Left lung (tissue), 10 donors: ENCODE data around the gene CCDC92B. TPM values are rescaled to one million over a fixed set of nuclear protein-coding genes. Genes with fewer than 3 reads are reported as not detected.

Source experiments
- ATAC-seq: fragments of 200-7000 bp; cut with Tn5 transposase; one replicate; pipeline ENCODE4 v1.9.1; 2020; ENCODE audit warnings: moderate library complexity
- DNase-seq, 4 donors: peaks; one replicate each; pipeline ENCODE4 v3.0.0-alpha.2; 2013 to 2020
- H3K27ac ChIP-seq, 2 donors: fragments of 200-600 bp; sonication (generic) in 1 of 2; one replicate each; pipeline versions ENCODE4 v1.5.0 to v1.8.0; 2020 to 2021
- H3K27me3 ChIP-seq, 2 donors: fragments of 200-600 bp; sonication (generic) in 1 of 2; one replicate each; pipeline versions ENCODE4 v1.5.0 to v1.8.0; 2020 to 2021
- H3K36me3 ChIP-seq, 2 donors: fragments of 200-600 bp; sonication (generic) in 1 of 2; one replicate each; pipeline versions ENCODE4 v1.5.0 to v1.8.0; 2020 to 2021
- H3K4me1 ChIP-seq, 2 donors: fragments of 200-600 bp; one replicate each; pipeline ENCODE4 v1.8.0; 2021
- H3K4me3 ChIP-seq, 2 donors: fragments of 200-600 bp; sonication (generic) in 1 of 2; one replicate each; pipeline versions ENCODE4 v1.5.0 to v1.8.0; 2020 to 2021; ENCODE audit warnings: mild to moderate bottlenecking in 1 of 2
- H3K9me3 ChIP-seq, 2 donors: fragments of 200-600 bp; sonication (generic) in 1 of 2; one replicate each; pipeline versions ENCODE4 v1.5.0 to v1.8.0; 2020 to 2021
- intact Hi-C, 2 donors: fragments of 100-400 bp; cut with DNase I; formaldehyde crosslinking; loops; one replicate each; pipeline versions ENCODE4 v1.11.2 to v1.14.2; 2022
- polyA plus RNA-seq, 6 donors: library from polyadenylated mRNA; unstranded; fragments of 120-200 nt; gene quantifications; one replicate each; pipeline ENCODE4 v1.2.1, GENCODE V29; 2013; ENCODE audit not compliant: insufficient read length in 6 of 6
- total RNA-seq, 2 donors: library from RNA; stranded (reverse); fragmentation: NEBNext Ultra II Directional; extraction: Animal tissue kit (Norgen Biotek cat#: 25700); gene quantifications; one replicate each; pipeline ENCODE4 v1.2.1, GENCODE V29; 2021
- TF ChIP-seq, protein P1 (sequence below), 2 donors: fragments of 200-600 bp; sonication (generic) in 1 of 2; IDR thresholded peaks; one replicate each; pipeline versions ENCODE4 v1.5.0 to v1.8.0; 2021; ENCODE audit warnings: antibody characterized with exemption in 2 of 2
- donor health status: DM: no; HTN: yes; CAD: no.
- donor health status: DM: no; HTN: no; CAD: no.

Gene CCDC92B
- total and polyA plus RNA-seq, 8 donors = 0.15 to 0.41 (median 0.25) TPM

DNA sequence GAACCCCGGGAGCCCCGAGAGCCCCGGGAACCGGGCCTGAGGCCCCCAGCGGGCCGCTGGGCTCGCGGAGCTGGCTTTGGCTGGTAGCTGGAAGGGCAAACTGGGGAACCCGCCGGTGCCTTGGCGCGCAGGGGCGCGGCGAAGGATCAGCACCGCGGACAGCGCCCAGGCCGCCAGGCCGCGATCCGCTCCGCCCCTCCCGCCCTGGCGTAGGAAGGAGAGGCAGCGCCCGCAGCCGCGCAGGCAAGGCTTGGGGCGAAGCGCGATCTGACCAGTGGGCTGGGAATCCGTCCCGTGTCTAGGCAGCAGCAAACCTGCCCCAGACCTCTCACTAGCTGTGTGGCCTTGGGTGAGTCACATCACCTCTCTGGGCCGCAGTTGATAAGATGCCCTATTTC lies 331 bp upstream of the CCDC92B start:
- TF ChIP-seq, protein P1, sequence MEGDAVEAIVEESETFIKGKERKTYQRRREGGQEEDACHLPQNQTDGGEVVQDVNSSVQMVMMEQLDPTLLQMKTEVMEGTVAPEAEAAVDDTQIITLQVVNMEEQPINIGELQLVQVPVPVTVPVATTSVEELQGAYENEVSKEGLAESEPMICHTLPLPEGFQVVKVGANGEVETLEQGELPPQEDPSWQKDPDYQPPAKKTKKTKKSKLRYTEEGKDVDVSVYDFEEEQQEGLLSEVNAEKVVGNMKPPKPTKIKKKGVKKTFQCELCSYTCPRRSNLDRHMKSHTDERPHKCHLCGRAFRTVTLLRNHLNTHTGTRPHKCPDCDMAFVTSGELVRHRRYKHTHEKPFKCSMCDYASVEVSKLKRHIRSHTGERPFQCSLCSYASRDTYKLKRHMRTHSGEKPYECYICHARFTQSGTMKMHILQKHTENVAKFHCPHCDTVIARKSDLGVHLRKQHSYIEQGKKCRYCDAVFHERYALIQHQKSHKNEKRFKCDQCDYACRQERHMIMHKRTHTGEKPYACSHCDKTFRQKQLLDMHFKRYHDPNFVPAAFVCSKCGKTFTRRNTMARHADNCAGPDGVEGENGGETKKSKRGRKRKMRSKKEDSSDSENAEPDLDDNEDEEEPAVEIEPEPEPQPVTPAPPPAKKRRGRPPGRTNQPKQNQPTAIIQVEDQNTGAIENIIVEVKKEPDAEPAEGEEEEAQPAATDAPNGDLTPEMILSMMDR (IDR thresholded peaks at IDR 0.05) = no peak
- Histone ChIP-seq H3K9me3 (no peaks in the 10 kb centered on the region), H3K27ac (no peak overlapping the region), H3K27me3 (peaks cover 19 to 100% of the 10 kb centered on the region in 2 donors), H3K4me1 (peaks cover 0 to 6% of the 10 kb centered on the region in 2 donors), H3K4me3 (no peak overlapping the region), H3K36me3 (no peaks in the 10 kb centered on the region)
- DNase-seq = peak; percentile 67 to 92 (median 76)
- intact Hi-C loops = no loop called here
- ATAC-seq = peak; percentile 100

DNA sequence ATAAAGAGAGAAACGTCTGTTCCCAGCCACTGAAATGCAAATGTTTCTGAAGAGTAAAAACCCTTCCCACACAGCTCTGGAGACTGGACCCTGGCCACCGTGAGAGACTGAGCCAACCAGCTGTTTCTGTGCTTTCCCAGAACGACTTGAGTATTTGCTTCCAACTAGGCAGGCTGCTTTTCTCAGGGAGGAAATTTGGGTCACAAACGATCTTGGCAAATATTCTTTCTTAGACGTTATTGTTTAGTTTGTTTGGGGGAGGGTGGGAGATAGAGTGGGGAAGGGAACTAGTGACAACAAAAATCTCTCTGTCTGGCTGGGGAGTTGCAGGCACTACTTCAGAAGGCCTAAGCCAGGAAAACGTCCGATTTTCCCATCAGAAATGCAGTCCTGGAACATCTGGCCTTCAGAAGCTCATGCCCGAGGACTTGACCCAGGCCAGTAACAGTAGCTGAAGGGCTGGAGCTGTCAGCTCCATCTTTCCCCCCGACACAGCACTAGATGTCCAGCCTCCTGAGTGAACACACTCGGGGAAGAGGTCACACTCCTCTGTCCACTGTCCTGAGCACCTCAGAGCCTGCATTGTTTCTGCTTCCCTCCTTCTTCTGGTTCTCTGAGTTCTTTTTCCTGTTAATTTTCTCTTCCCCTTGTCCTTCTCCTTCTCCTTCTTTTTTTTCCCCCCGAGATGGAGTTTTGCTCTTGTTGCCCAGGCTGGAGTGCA lies 4.0 kb downstream of the CCDC92B start:
- no peak overlapping the region for H3K27ac ChIP-seq
- TF ChIP-seq, protein P1 (IDR thresholded peaks at IDR 0.05) = no peak
- intact Hi-C loops = no loop called here
- peak; percentile 15 for ATAC-seq
- peaks cover 18 to 90% of the 10 kb centered on the region in 2 donors for H3K27me3 ChIP-seq
- H3K9me3 ChIP-seq = no peaks in the 10 kb centered on the region
- no peak overlapping the region for H3K4me3 ChIP-seq
- peak in 2 of 4 donors; percentile 94 to 96 for DNase-seq
- peaks cover 0 to 6% of the 10 kb centered on the region in 2 donors for H3K4me1 ChIP-seq
- no peaks in the 10 kb centered on the region for H3K36me3 ChIP-seq

DNA sequence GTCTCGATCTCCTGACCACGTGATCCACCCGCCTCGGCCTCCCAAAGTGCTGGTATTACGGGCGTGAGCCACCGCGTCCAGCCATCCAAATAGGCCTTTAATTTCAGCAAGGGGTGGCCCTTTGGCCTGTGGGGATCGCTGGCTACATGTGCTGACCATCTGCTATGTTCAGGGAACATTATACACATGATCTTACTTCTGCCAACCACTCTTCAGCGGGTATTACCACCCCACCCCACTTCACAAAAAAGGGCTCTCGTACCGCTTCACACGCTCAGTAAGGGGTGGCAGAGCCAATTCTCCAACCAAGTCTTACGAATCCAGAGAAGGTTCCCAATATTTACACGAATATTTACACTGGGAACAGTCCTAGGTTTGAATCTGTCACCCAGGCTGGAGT lies 11.8 kb downstream of the CCDC92B start:
- DNase-seq (no peak), ATAC-seq (no peak)
- no peak overlapping the region for H3K4me3 ChIP-seq
- peaks cover 0 to 12% of the 10 kb centered on the region in 2 donors for H3K27me3 ChIP-seq
- intact Hi-C loops = no loop called here
- no peaks in the 10 kb centered on the region for H3K9me3 ChIP-seq
- no peak overlapping the region for H3K27ac ChIP-seq
- no peaks in the 10 kb centered on the region for H3K4me1 ChIP-seq
- TF ChIP-seq, protein P1 (IDR thresholded peaks at IDR 0.05) = no peak
- no peaks in the 10 kb centered on the region for H3K36me3 ChIP-seq

DNA sequence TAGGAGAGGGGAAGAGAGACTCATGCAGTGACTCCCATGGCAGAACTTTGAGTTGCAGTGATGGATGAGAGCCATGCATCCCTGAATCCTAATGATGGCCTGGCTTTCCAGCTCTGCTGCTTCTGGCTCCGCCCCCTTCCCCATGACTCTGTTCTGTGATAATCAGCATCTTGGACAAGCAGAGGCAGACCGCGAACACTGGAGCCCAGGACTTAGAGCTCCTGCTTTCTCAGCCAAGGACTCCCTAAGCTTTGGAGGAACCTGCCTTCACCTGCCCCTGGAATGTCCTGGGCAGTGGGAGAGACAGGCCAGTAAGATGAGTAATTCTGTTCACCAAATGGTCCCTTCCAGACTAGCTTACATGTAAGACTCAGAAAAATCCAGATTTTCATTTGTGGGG lies 12.5 kb downstream of the CCDC92B start:
- H3K4me3 ChIP-seq = no peak overlapping the region
- TF ChIP-seq, protein P1 (IDR thresholded peaks at IDR 0.05) = no peak
- ATAC-seq (no peak), DNase-seq (no peak)
- no peaks in the 10 kb centered on the region for H3K4me1 ChIP-seq
- peaks cover 0 to 11% of the 10 kb centered on the region in 2 donors for H3K27me3 ChIP-seq
- H3K27ac ChIP-seq = no peak overlapping the region
- no peaks in the 10 kb centered on the region for H3K9me3 ChIP-seq
- H3K36me3 ChIP-seq = no peaks in the 10 kb centered on the region
- intact Hi-C loops = no loop called here

DNA sequence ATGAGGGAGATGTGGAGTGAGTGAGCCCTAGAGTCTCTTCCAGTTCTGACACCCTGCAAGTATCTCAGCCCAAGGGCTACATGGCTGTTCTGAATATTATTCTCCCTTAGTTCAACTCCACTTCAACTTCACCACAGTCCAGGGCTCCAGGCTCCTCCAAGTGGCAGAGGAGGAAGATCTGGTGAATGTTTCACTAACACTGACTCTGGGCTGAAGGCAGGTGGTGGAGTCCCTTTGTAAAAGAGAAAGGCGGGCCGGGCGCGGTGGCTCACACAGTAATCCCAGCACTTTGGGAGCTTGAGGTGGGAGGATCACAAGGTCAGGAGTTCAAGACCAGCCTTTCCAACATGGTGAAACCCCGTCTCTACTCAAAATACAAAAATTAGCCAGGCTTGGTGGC lies 13.6 kb downstream of the CCDC92B start:
- no peaks in the 10 kb centered on the region for H3K36me3 ChIP-seq
- ATAC-seq = no peak
- peaks cover 0 to 17% of the 10 kb centered on the region in 2 donors for H3K27me3 ChIP-seq
- no peak overlapping the region for H3K27ac ChIP-seq
- intact Hi-C loops = no loop called here
- no peaks in the 10 kb centered on the region for H3K9me3 ChIP-seq
- DNase-seq = no peak
- H3K4me1 ChIP-seq = no peaks in the 10 kb centered on the region
- TF ChIP-seq, protein P1 (IDR thresholded peaks at IDR 0.05) = no peak
- no peak overlapping the region for H3K4me3 ChIP-seq
